GM19043 (cell line): Measurements from ENCODE around the gene UNK.
"Not testable (repeated sequence)": the region's sequence is repeated elsewhere in the genome, so short reads cannot be mapped to it uniquely, and the experiment has no call there.

Source experiments
- ATAC-seq: cut with Tn5 transposase; IDR thresholded peaks from one replicate; pipeline ENCODE4 v1.9.1; 2021; ENCODE audit warnings: low read depth; ENCODE audit not compliant: unreplicated experiment

The UNK gene

DNA sequence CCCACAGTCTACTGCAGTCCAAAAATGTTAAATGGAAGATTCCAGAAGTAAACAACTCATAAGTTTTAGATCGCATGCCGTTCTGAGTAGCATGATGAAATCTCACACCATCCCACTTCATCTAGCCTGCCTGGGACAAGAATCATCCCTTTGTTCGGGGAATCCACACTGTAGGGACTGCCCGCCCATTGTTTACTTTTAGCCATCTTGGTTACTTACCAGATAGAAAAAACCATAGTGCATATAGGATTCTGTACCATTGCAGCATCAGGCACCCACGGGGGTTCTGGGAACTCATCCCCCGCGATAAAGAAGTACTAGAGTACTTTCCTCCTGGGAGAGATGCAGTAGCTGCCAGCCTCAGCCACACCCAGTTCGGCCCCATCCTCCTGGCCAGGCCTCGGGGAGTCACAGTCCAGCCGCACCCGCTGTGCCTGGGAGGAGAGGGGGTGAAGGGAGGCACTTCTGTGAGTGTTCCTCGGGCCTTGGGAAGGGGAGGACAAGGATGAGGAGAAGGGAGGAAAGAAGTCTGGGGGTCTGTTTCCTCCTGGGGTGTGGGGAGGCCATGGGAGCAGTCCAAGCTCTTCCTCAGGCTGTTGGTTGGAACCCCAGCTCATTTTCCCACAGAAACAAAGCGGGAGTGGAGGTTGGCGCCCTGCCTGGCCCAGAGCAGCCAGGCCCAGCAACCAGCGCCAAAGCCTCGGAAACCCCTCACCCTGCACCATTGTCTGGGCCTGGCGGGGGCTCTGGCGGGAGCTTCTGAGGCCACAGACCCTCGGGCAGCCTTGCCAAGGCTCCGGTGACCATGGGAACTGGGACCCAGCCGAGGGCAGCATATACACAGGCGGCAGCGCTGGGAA, 84.9 kb downstream of the UNK start:
- ATAC-seq, result no peak

GRCh38 chr17:75870228-75870627, 85.6 kb downstream of the UNK start:
- not testable (repeated sequence) for ATAC-seq

DNA sequence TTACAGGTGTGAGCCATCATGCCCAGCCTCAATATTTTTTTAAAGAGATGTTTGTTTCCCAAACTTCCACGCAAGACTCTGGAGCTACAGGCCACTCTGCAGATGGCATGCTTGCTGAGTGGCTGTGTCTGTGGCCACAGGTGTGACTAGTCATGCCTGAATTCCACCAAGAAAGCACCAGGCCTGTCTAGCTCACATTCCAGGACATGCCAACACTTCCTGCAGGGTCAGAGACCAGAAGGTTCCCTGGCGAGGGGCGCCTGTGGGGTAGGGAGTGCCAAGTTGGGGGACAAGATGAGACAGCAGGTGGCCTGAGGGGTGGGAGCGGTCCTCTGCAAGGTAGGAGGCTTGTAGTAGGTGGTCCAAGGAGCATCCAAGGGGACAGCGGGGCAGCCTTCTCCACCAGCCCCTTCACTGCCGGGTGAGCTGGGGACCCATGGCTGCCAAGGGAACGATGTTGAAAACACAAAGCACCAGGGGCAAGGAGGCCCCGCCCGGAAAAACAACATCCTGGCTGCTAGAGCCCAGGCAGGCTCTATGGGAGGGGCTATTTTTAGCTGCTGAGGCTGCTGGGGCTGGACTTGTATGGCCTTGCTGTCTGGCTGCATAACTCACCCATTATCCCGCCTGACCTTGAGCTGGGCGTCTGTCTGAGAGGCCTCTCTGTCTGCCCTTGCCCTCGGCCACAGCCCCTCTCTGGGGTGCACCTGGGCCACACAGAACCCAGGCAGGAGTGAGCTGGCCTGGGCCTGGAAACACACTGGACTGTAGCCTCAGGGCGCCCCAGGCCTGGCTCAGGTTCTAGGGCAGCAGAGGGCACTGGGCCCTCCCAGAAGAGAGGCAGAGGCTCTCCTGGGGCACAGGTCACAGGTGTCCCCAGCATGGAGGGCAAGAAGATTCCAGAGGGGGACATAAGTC, 88.1 kb downstream of the UNK start:
- no peak for ATAC-seq

DNA sequence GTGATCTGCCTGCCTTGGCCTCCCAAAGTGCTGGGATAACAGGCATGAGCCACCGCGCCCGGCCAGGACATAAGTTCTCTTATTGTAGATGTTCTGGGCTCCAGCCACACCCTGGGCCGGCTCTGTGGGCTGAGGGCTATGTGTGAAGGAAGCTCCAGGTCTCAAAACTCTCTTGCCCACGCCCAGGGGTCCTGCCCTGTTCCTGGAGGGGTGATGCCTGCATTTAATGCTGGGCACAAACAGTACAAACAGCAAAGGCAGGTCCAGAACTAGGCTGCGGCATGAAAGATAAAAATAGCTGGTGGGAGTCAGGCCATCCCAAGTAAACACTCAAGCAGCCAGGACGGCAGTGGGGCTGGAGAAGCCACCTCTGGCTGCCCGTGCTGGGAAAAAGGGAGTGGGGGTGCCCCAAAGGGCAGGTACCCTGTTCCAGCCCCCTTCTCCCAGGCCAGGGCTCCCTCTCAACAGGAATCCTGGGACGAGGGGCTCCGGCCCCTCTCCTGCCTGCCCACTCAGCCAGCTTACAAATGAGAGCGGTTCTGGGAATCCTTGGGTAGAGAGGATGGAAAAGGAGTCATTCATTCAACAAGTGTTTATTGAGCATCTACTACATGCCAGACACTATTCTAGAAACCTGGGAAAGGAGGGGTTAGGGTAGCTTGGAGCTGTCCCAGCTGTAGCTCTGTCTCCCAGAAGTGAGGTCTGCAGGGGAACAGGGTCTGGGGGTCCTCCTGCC, 89.1 kb downstream of the UNK start:
- ATAC-seq, result no peak

GRCh38 chr17:75874323-75875181, 89.9 kb downstream of the UNK start:
- no peak for ATAC-seq
